ENCODE results near the gene RORC. TPM values are rescaled to one million over a fixed set of nuclear protein-coding genes. Genes with fewer than 3 reads are reported as not detected.

RORC gene
- polyA plus RNA-seq, 1 donor (not counting 4 experiments of a cell fraction or from before 2014, with no cell fraction given) = 0.12 TPM

DNA sequence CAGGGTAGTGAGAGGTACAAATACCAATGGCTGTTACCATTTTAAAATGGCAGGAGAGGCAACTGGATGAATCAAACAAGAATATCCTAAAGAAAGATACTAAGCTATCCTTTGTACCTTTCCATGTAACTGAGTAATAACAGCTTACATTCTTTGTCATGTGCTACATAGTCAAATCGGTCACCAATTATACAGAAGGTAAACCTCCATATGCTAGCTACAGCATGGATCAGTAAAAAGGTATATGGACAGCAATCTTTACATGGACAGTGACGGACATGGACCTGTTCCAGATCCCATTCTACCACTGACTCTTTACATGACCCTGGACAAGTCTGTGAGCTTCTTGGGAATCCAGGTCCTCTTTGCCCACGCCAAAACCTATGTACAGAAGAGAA is 54.9 kb downstream of the RORC start:
- H3K36me3 ChIP-seq (ENCODE audit: control insufficient read depth in 2 of 2, extremely low read depth in 1 of 2, insufficient read depth in 2 of 2, low read length in 2 of 2) = peaks cover 2 to 7% of the 10 kb centered on the region in 2 experiments
- no peak overlapping the region for H3K9ac ChIP-seq (ENCODE audit: control insufficient read depth, extremely low read depth, insufficient read depth, low read length)
- dilution Hi-C loops (cut with MboI; ENCODE audit: extremely low pct_ligation_motif_present, low sequenced_read_pairs) = no loop called here

DNA sequence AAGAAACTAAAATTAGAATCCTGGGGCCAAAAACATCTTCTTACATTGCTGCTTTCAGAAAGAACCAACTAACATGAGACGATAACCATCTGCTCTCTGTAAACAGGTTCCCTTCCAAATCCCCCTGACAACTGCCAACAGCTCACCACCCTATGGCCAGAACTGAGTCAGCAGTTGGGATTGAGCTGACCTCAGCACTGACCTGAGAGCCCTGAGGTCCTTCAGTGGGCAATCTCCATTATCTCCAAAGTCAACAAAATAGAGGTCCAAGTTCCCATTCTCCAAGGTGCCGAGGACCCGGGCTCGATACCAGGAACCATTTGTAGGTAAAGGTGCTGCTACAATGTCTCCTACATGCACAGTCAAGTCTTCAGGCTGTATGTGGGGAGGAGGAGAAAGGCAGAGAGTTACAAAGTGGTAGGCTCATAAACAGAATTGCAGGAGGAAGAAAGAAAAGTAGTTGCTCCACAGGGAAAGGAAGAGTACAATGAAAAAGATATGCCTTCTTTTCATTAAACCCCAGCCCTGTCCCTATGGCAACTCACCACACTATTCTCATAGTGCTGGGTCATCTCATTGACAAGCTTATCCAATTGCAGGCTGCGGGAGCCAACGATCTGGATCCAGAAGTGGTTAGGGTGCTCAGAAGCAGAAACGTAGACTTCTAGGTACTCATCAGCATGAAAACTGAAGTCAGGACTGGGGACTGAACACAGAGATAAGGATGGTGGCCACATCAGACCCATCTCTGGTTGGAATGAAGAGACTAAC is 55.5 kb downstream of the RORC start:
- H3K27me3 ChIP-seq (ENCODE audit: control insufficient read depth, extremely low read depth, insufficient read depth, low read length) = no peaks in the 10 kb centered on the region
- H3K79me2 ChIP-seq (ENCODE audit: control insufficient read depth, insufficient read depth, low read length) = no peaks in the 10 kb centered on the region
- H3K4me1 ChIP-seq (ENCODE audit: control insufficient read depth, extremely low read depth, insufficient read depth, low read length) = peaks cover 16% of the 10 kb centered on the region
- H4K20me1 ChIP-seq (ENCODE audit: control insufficient read depth, extremely low read depth, insufficient read depth, low read length) = no peaks in the 10 kb centered on the region
- TF ChIP-seq EZH2 (IDR thresholded peaks at IDR 0.05; ENCODE audit: low read length) = no peak
- TF ChIP-seq, protein P1, sequence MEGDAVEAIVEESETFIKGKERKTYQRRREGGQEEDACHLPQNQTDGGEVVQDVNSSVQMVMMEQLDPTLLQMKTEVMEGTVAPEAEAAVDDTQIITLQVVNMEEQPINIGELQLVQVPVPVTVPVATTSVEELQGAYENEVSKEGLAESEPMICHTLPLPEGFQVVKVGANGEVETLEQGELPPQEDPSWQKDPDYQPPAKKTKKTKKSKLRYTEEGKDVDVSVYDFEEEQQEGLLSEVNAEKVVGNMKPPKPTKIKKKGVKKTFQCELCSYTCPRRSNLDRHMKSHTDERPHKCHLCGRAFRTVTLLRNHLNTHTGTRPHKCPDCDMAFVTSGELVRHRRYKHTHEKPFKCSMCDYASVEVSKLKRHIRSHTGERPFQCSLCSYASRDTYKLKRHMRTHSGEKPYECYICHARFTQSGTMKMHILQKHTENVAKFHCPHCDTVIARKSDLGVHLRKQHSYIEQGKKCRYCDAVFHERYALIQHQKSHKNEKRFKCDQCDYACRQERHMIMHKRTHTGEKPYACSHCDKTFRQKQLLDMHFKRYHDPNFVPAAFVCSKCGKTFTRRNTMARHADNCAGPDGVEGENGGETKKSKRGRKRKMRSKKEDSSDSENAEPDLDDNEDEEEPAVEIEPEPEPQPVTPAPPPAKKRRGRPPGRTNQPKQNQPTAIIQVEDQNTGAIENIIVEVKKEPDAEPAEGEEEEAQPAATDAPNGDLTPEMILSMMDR (optimal IDR thresholded peaks at IDR 0.05 in 1 of 3, IDR thresholded peaks at IDR 0.05 in 1 of 3, conservative IDR thresholded peaks at IDR 0.05 in 1 of 3; ENCODE audit: extremely low read depth in 1 of 3, insufficient read depth in 2 of 3, low read length in 3 of 3) = no peak
- dilution Hi-C loops (cut with MboI; ENCODE audit: extremely low pct_ligation_motif_present, low sequenced_read_pairs) = no loop called here
- H3K4me2 ChIP-seq (ENCODE audit: control insufficient read depth, extremely low read depth, insufficient read depth, low read depth, low read length) = no peak overlapping the region
- H3K36me3 ChIP-seq (ENCODE audit: control insufficient read depth in 2 of 2, extremely low read depth in 1 of 2, insufficient read depth in 2 of 2, low read length in 2 of 2) = peaks cover 2 to 7% of the 10 kb centered on the region in 2 experiments
- no peak overlapping the region for H3K4me3 ChIP-seq (ENCODE audit: control insufficient read depth in 2 of 3, extremely low read depth in 1 of 3, insufficient read depth in 2 of 3, low read depth in 1 of 3, low read length in 3 of 3)
- DNase-seq (ENCODE audit: low read depth, low spot score) (no peak), FAIRE-seq (no peak)
- H3K9ac ChIP-seq (ENCODE audit: control insufficient read depth, extremely low read depth, insufficient read depth, low read length) = no peak overlapping the region
- H3K9me1 ChIP-seq (ENCODE audit: control insufficient read depth, extremely low read depth, insufficient read depth, low read length) = no peaks in the 10 kb centered on the region
- H3K9me3 ChIP-seq (ENCODE audit: control insufficient read depth, low read depth, low read length) = no peaks in the 10 kb centered on the region
- H2AFZ ChIP-seq (ENCODE audit: control insufficient read depth, low read length) = no peak overlapping the region
- H3K27ac ChIP-seq (ENCODE audit: control insufficient read depth, insufficient read depth, low read length) = no peak overlapping the region

More for the DNA sequence above, 54.9 kb downstream of the RORC start:
- no peak overlapping the region for H3K4me2 ChIP-seq (ENCODE audit: control insufficient read depth, extremely low read depth, insufficient read depth, low read depth, low read length)
- H3K4me3 ChIP-seq (ENCODE audit: control insufficient read depth in 2 of 3, extremely low read depth in 1 of 3, insufficient read depth in 2 of 3, low read depth in 1 of 3, low read length in 3 of 3) = no peak overlapping the region
- FAIRE-seq (no peak), DNase-seq (ENCODE audit: low read depth, low spot score) (no peak)
- H3K27me3 ChIP-seq (ENCODE audit: control insufficient read depth, extremely low read depth, insufficient read depth, low read length) = no peaks in the 10 kb centered on the region
- TF ChIP-seq EZH2 (IDR thresholded peaks at IDR 0.05; ENCODE audit: low read length) = no peak
- TF ChIP-seq, protein P1 (optimal IDR thresholded peaks at IDR 0.05 in 1 of 3, IDR thresholded peaks at IDR 0.05 in 1 of 3, conservative IDR thresholded peaks at IDR 0.05 in 1 of 3; ENCODE audit: extremely low read depth in 1 of 3, insufficient read depth in 2 of 3, low read length in 3 of 3) = no peak
- no peak overlapping the region for H2AFZ ChIP-seq (ENCODE audit: control insufficient read depth, low read length)
- H3K79me2 ChIP-seq (ENCODE audit: control insufficient read depth, insufficient read depth, low read length) = no peaks in the 10 kb centered on the region
- H3K9me1 ChIP-seq (ENCODE audit: control insufficient read depth, extremely low read depth, insufficient read depth, low read length) = no peaks in the 10 kb centered on the region
- H4K20me1 ChIP-seq (ENCODE audit: control insufficient read depth, extremely low read depth, insufficient read depth, low read length) = no peaks in the 10 kb centered on the region
- H3K27ac ChIP-seq (ENCODE audit: control insufficient read depth, insufficient read depth, low read length) = no peak overlapping the region
- H3K9me3 ChIP-seq (ENCODE audit: control insufficient read depth, low read depth, low read length) = no peaks in the 10 kb centered on the region
- peaks cover 16% of the 10 kb centered on the region for H3K4me1 ChIP-seq (ENCODE audit: control insufficient read depth, extremely low read depth, insufficient read depth, low read length)

Measured in keratinocyte (primary cell).